ENCODE results near the gene FBXW7.

Gene FBXW7

GRCh38 chr4:152540941-152541340 lies 5.0 kb upstream of the FBXW7 start:
- no peaks in the 10 kb centered on the region for H3K36me3 ChIP-seq (ENCODE audit: insufficient read depth, low read length)
- no peaks in the 10 kb centered on the region for H3K27me3 ChIP-seq (ENCODE audit: control insufficient read depth in 1 of 2, insufficient read depth in 2 of 2, low read length in 2 of 2)
- H3K4me3 ChIP-seq (ENCODE audit: low read depth in 1 of 2, low read length in 2 of 2): no peak overlapping the region
- no peaks in the 10 kb centered on the region for H3K9me3 ChIP-seq (ENCODE audit: low read length)
- H3K9ac ChIP-seq (ENCODE audit: low read length): no peak overlapping the region
- H3K27ac ChIP-seq (ENCODE audit: low read depth, low read length): no peak overlapping the region
- peaks cover 13% of the 10 kb centered on the region for H3K4me1 ChIP-seq (ENCODE audit: insufficient read depth, low read length)

- H3K27ac ChIP-seq (ENCODE audit: low read depth, low read length): no peak overlapping the region
- H3K9me3 ChIP-seq (ENCODE audit: low read length): no peaks in the 10 kb centered on the region
- H3K4me1 ChIP-seq (ENCODE audit: insufficient read depth, low read length): peaks cover 13% of the 10 kb centered on the region
- no peaks in the 10 kb centered on the region for H3K36me3 ChIP-seq (ENCODE audit: insufficient read depth, low read length)
- no peak overlapping the region for H3K4me3 ChIP-seq (ENCODE audit: low read depth in 1 of 2, low read length in 2 of 2)
- H3K9ac ChIP-seq (ENCODE audit: low read length): no peak overlapping the region
- H3K27me3 ChIP-seq (ENCODE audit: control insufficient read depth in 1 of 2, insufficient read depth in 2 of 2, low read length in 2 of 2): no peaks in the 10 kb centered on the region
These were observed 4.4 kb upstream of the FBXW7 start for GRCh38 chr4:152540293-152540674.

DNA sequence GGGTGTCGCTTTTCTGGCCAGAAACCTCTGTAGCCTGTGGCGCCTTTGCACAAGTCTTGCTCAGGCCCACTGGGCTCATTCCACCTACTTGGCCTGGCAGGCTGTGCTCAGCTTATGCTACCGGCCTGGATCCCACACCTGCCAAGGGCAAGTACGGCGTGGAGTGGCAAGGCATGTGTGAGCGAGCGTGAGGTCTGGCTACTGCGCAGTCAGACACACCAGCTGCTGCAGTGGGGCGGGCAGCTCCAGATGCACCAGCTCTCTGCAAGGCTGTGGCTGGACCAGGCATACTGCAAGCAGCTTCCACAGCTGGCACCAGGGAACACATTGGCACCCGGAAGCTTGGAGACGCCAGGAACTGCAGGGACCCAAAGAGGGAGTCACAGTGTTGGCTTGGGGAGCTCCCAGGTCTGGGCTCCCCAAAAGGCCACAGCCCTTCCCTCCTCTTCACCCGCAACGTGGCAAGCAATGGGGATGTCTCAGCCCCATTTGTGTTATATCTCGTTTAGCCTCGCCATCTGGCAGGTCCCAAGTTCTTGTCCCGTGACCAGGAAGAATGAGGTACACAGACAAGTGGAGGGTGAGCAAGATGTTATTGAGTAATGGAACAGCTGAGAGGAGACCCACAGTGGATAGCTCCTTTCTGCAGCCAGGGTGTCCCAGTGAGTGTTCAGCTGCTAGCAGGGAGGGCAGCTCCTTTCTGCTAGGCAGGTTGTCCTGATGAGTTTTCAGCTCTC lies 3.8 kb upstream of the FBXW7 start:
- no peaks in the 10 kb centered on the region for H3K9me3 ChIP-seq (ENCODE audit: low read length)
- H3K9ac ChIP-seq (ENCODE audit: low read length): no peak overlapping the region
- H3K27me3 ChIP-seq (ENCODE audit: control insufficient read depth in 1 of 2, insufficient read depth in 2 of 2, low read length in 2 of 2): no peaks in the 10 kb centered on the region
- no peak overlapping the region for H3K4me3 ChIP-seq (ENCODE audit: low read depth in 1 of 2, low read length in 2 of 2)
- H3K4me1 ChIP-seq (ENCODE audit: insufficient read depth, low read length): peaks cover 13% of the 10 kb centered on the region
- H3K36me3 ChIP-seq (ENCODE audit: insufficient read depth, low read length): no peaks in the 10 kb centered on the region
- H3K27ac ChIP-seq (ENCODE audit: low read depth, low read length): no peak overlapping the region

DNA sequence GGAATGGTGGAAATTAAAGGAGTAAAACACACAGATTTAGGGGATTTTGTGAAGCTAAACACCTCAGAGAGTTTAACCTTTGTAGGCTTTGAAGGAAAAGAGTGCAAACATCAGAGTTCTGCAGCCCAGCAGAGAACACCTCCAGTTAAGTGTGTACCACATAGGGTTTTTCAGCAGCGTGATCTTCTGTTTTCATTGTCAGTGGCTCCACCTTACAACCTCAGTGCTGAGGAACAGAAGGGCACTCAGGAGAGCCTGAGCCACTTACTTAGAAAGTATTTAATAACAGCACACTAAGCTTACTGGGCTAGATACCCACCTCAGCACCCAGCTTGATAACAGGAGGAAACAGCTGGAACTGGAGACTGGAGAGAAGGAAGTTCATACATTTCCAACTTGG lies 2.0 kb upstream of the FBXW7 start:
- H3K9ac ChIP-seq (ENCODE audit: low read length): no peak overlapping the region
- H3K4me3 ChIP-seq (ENCODE audit: low read depth in 1 of 2, low read length in 2 of 2): no peak overlapping the region
- no peaks in the 10 kb centered on the region for H3K27me3 ChIP-seq (ENCODE audit: control insufficient read depth in 1 of 2, insufficient read depth in 2 of 2, low read length in 2 of 2)
- no peak overlapping the region for H3K27ac ChIP-seq (ENCODE audit: low read depth, low read length)
- H3K9me3 ChIP-seq (ENCODE audit: low read length): no peaks in the 10 kb centered on the region
- peaks cover 27% of the 10 kb centered on the region for H3K4me1 ChIP-seq (ENCODE audit: insufficient read depth, low read length)
- no peaks in the 10 kb centered on the region for H3K36me3 ChIP-seq (ENCODE audit: insufficient read depth, low read length)

GRCh38 chr4:152536545-152537182 lies 772 bp upstream of the FBXW7 start:
- peak overlapping the region; percentile 71 for H3K27ac ChIP-seq (ENCODE audit: low read depth, low read length)
- H3K36me3 ChIP-seq (ENCODE audit: insufficient read depth, low read length): no peaks in the 10 kb centered on the region
- H3K4me3 ChIP-seq (ENCODE audit: low read depth in 1 of 2, low read length in 2 of 2): peak overlapping the region; percentile 80 to 98
- H3K9ac ChIP-seq (ENCODE audit: low read length): peak overlapping the region; percentile 56
- H3K9me3 ChIP-seq (ENCODE audit: low read length): no peaks in the 10 kb centered on the region
- H3K4me1 ChIP-seq (ENCODE audit: insufficient read depth, low read length): peaks cover 27% of the 10 kb centered on the region
- H3K27me3 ChIP-seq (ENCODE audit: control insufficient read depth in 1 of 2, insufficient read depth in 2 of 2, low read length in 2 of 2): no peaks in the 10 kb centered on the region

GRCh38 chr4:152535360-152535902 lies 461 bp downstream of the FBXW7 start:
- peak overlapping the region; percentile 71 for H3K27ac ChIP-seq (ENCODE audit: low read depth, low read length)
- H3K36me3 ChIP-seq (ENCODE audit: insufficient read depth, low read length): no peaks in the 10 kb centered on the region
- no peaks in the 10 kb centered on the region for H3K9me3 ChIP-seq (ENCODE audit: low read length)
- H3K4me3 ChIP-seq (ENCODE audit: low read depth in 1 of 2, low read length in 2 of 2): peak overlapping the region; percentile 75 to 98
- no peaks in the 10 kb centered on the region for H3K27me3 ChIP-seq (ENCODE audit: control insufficient read depth in 1 of 2, insufficient read depth in 2 of 2, low read length in 2 of 2)
- H3K4me1 ChIP-seq (ENCODE audit: insufficient read depth, low read length): peaks cover 27% of the 10 kb centered on the region
- peak overlapping the region; percentile 42 for H3K9ac ChIP-seq (ENCODE audit: low read length)

DNA sequence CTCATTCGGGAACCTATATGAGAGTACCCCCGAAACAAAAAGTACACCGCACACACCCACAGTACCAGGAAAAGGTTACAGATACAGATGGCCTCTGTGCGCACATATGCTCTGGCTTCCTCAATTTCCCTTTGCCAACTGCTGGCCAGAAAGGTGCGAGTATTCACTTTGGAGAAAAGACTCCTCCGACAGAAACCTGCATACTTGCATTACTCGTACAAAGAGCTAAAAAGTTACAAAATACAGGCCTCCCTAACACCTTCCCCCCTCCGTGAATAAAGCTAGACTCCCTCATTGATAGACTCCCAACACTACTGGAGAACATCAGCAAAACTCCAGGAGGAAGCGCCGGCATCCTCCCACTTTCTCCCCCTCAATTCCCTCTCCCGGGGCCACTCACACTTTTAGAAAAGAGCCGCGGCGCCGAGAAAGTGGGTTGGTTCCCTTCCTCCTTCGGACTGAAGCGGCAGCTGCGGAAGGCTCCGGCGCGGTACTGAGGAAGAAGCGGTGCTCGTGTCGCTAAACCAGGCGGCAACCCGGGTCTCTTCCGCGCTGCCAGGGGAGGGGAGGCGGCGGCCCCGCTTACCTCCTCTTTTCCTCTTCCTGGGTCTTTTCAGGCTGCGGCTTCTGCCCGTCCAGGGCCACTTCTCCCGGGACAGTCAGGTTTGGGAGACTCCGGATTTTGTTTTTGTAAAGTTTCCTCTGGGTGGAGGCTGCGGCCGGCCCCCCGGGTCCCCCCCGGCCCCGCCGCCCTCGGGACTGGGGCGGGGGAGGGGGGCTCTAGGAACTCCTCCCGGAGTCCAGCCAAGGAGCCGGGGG lies 1.1 kb downstream of the FBXW7 start:
- H3K4me1 ChIP-seq (ENCODE audit: insufficient read depth, low read length): peaks cover 27% of the 10 kb centered on the region
- H3K36me3 ChIP-seq (ENCODE audit: insufficient read depth, low read length): no peaks in the 10 kb centered on the region
- H3K4me3 ChIP-seq (ENCODE audit: low read depth in 1 of 2, low read length in 2 of 2): peak overlapping the region; percentile 75 to 98
- H3K9me3 ChIP-seq (ENCODE audit: low read length): no peaks in the 10 kb centered on the region
- peak overlapping the region; percentile 71 for H3K27ac ChIP-seq (ENCODE audit: low read depth, low read length)
- H3K27me3 ChIP-seq (ENCODE audit: control insufficient read depth in 1 of 2, insufficient read depth in 2 of 2, low read length in 2 of 2): no peaks in the 10 kb centered on the region
- H3K9ac ChIP-seq (ENCODE audit: low read length): peak overlapping the region; percentile 42

DNA sequence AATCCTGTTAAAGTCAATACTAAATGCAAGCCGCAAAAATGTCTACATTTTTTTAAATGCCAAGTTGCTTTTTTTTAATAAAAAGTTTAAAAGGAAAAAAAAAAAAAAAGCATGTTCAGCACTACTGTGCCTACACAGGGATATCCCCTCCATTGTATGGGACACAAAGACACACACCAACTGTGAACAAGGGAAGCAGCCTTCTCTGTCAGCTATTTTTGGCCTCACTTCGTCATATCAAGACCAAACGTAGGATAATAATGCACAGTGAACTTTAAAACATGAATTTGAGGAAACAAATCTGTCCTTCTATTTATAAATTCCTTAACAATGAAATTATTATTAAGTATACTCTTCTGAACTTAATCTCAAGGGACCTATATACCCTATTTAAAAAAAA lies 4.4 kb downstream of the FBXW7 start:
- H3K4me3 ChIP-seq (ENCODE audit: low read depth in 1 of 2, low read length in 2 of 2): no peak overlapping the region
- H3K9me3 ChIP-seq (ENCODE audit: low read length): no peaks in the 10 kb centered on the region
- H3K4me1 ChIP-seq (ENCODE audit: insufficient read depth, low read length): peaks cover 14% of the 10 kb centered on the region
- no peak overlapping the region for H3K27ac ChIP-seq (ENCODE audit: low read depth, low read length)
- no peak overlapping the region for H3K9ac ChIP-seq (ENCODE audit: low read length)
- H3K36me3 ChIP-seq (ENCODE audit: insufficient read depth, low read length): no peaks in the 10 kb centered on the region
- H3K27me3 ChIP-seq (ENCODE audit: control insufficient read depth in 1 of 2, insufficient read depth in 2 of 2, low read length in 2 of 2): no peaks in the 10 kb centered on the region

DNA sequence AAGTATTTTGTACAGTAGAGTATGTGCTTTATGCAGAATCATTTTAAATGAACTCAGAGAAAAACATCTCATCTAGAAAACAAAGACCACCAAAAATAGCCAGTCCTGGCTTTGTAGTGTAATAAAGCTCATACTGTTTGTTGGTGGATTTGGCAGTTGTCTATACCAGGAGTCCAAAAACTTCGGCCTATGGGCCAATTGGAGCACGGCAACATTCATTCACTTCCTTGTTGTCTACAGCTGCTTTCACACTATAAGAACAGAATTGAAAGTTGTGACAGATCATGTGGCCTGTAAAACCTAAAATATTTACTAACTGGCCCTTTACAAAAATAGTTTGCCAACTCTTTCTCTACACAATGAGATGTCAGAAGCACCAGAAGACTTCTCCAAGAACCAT lies 5.3 kb downstream of the FBXW7 start:
- Histone ChIP-seq H3K4me3 (ENCODE audit: low read depth in 1 of 2, low read length in 2 of 2) (no peak overlapping the region), H3K4me1 (ENCODE audit: insufficient read depth, low read length) (peaks cover 14% of the 10 kb centered on the region), H3K27ac (ENCODE audit: low read depth, low read length) (no peak overlapping the region), H3K9me3 (ENCODE audit: low read length) (no peaks in the 10 kb centered on the region), H3K36me3 (ENCODE audit: insufficient read depth, low read length) (no peaks in the 10 kb centered on the region), H3K27me3 (ENCODE audit: control insufficient read depth in 1 of 2, insufficient read depth in 2 of 2, low read length in 2 of 2) (no peaks in the 10 kb centered on the region), H3K9ac (ENCODE audit: low read length) (no peak overlapping the region)

DNA sequence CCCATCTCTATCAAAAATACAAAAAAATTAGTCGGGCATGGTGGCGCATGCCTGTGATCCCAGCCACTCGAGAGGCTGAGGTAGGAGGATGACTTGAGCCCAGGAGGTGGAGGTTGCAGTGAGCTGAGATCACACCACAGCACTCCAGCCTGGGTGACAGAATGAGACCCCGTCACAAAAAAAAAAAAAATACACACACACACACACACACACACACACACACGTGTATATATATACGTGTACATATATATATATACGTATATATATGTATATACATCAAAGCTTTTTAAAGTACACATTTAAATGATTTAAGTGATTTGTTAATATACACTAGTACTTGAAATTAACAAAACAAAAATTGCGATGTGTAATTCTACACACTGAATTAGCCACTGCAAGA lies 6.0 kb downstream of the FBXW7 start:
- H3K27me3 ChIP-seq (ENCODE audit: control insufficient read depth in 1 of 2, insufficient read depth in 2 of 2, low read length in 2 of 2): no peaks in the 10 kb centered on the region
- H3K4me3 ChIP-seq (ENCODE audit: low read depth in 1 of 2, low read length in 2 of 2): no peak overlapping the region
- H3K9me3 ChIP-seq (ENCODE audit: low read length): no peaks in the 10 kb centered on the region
- no peaks in the 10 kb centered on the region for H3K36me3 ChIP-seq (ENCODE audit: insufficient read depth, low read length)
- no peak overlapping the region for H3K27ac ChIP-seq (ENCODE audit: low read depth, low read length)
- no peak overlapping the region for H3K9ac ChIP-seq (ENCODE audit: low read length)
- peaks cover 14% of the 10 kb centered on the region for H3K4me1 ChIP-seq (ENCODE audit: insufficient read depth, low read length)

DNA sequence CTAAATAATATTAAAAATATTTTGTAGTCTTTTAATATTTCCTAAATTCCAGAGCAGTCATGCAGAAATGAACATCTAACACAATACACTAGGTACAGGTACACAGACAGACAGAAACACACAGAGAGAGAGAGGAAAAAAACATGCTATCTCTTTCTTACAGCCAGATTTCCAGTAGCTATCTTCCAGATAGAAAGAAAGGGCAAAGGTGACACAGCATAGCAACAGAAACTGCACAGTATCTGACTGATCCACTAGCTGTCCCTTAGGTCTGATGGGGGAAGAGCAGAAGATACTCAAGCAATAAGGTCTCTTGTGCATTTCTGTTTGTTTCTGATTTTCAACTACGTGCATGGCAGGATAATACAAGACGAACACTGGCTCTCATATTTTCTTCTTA lies 7.8 kb downstream of the FBXW7 start:
- Histone ChIP-seq H3K9ac (ENCODE audit: low read length) (no peak overlapping the region), H3K4me3 (ENCODE audit: low read depth in 1 of 2, low read length in 2 of 2) (no peak overlapping the region), H3K9me3 (ENCODE audit: low read length) (no peaks in the 10 kb centered on the region), H3K27ac (ENCODE audit: low read depth, low read length) (no peak overlapping the region), H3K4me1 (ENCODE audit: insufficient read depth, low read length) (peaks cover under 1% of the 10 kb centered on the region), H3K36me3 (ENCODE audit: insufficient read depth, low read length) (no peaks in the 10 kb centered on the region), H3K27me3 (ENCODE audit: control insufficient read depth in 1 of 2, insufficient read depth in 2 of 2, low read length in 2 of 2) (no peaks in the 10 kb centered on the region)
